Uterus (tissue), 2 donors: Measurements from ENCODE around the gene ADAMTS17.

ENCODE experiments used
- CTCF ChIP-seq, 4 experiments: fragments of 200-600 bp in 2 of 4; fragments of 450-650 bp in 2 of 4; sonication (generic) in 2 of 4; IDR thresholded peaks; one replicate each; pipeline ENCODE4 v1.5.1; 2016 to 2019; ENCODE audit warnings: antibody characterized with exemption in 4 of 4, mild to moderate bottlenecking in 2 of 4, moderate library complexity in 1 of 4
- POLR2A ChIP-seq, 2 donors: fragments of 450-650 bp; IDR thresholded peaks; one replicate each; pipeline ENCODE4 v1.6.1; 2016; ENCODE audit warnings: antibody characterized with exemption in 2 of 2, mild to moderate bottlenecking in 1 of 2, moderate library complexity in 1 of 2

DNA sequence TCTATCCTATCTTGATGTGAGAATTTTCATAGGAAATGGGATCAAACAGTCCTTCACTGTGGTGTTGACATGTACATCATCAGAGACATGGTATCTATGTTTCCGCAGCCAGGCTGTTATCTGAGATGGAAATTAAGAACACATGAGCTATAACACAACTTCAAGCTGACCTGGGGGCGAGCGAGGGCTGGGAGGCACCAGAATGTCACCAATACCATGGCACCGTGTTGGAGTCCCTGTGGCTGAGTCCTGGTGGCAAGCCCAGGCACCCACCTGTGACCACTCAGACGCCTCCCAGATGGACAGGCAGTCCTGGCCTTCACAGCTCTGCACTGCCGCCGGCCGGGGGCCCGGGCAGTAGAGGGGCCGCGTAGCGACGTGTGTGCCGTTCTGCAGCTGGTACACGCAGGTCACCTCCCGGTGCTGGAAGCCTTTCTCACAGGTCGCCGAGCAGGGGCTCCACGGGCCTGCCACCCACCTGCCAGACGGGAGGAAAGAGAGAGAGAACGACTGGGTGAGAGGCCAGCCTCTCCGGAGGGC lies 344.6 kb downstream of the ADAMTS17 start:
- TF ChIP-seq POLR2A (IDR thresholded peaks at IDR 0.05) = no peak
- TF ChIP-seq CTCF (IDR thresholded peaks at IDR 0.05) = no peak
